ENCODE data around the gene IRX4.

IRX4 gene

DNA sequence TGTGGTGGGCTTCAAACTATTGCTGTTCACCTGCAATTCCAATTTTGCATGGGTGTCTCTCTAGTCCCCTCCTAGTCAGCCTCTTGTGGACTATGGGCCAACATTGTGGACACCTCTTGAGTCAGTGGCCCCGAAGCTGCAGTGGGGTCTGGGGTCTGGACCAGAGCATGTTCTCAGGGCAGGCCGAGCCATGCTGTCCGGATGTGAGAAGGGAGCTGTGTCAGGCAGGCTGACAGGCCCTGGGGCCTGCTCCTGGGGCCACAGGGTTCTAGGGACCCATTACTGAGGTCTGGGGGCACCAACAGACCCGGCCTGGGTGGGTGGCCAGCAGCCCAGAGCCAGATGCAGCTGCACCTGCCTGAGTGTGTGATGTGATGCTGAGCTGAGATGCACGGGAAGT lies 16.5 kb upstream of the IRX4 start:
- TF ChIP-seq, protein P1, sequence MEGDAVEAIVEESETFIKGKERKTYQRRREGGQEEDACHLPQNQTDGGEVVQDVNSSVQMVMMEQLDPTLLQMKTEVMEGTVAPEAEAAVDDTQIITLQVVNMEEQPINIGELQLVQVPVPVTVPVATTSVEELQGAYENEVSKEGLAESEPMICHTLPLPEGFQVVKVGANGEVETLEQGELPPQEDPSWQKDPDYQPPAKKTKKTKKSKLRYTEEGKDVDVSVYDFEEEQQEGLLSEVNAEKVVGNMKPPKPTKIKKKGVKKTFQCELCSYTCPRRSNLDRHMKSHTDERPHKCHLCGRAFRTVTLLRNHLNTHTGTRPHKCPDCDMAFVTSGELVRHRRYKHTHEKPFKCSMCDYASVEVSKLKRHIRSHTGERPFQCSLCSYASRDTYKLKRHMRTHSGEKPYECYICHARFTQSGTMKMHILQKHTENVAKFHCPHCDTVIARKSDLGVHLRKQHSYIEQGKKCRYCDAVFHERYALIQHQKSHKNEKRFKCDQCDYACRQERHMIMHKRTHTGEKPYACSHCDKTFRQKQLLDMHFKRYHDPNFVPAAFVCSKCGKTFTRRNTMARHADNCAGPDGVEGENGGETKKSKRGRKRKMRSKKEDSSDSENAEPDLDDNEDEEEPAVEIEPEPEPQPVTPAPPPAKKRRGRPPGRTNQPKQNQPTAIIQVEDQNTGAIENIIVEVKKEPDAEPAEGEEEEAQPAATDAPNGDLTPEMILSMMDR (IDR thresholded peaks at IDR 0.05; ENCODE audit: extremely low read depth, insufficient read depth, missing control alignments): no peak
- in situ Hi-C loops (cut with MboI; ENCODE audit: low pct_unique_long_range_greater_than_20kb, low sequenced_read_pairs, unreplicated experiment): no loop called here
- DNase-seq (ENCODE audit: low spot score): no peak

GRCh38 chr5:1897816-1898450 lies 15.2 kb upstream of the IRX4 start:
- TF ChIP-seq, protein P1 (IDR thresholded peaks at IDR 0.05; ENCODE audit: extremely low read depth, insufficient read depth, missing control alignments): no peak
- in situ Hi-C loops (cut with MboI; ENCODE audit: low pct_unique_long_range_greater_than_20kb, low sequenced_read_pairs, unreplicated experiment): no loop called here
- DNase-seq (ENCODE audit: low spot score): no peak

GRCh38 chr5:1897386-1897785 lies 14.7 kb upstream of the IRX4 start:
- no peak for DNase-seq (ENCODE audit: low spot score)
- TF ChIP-seq, protein P1 (IDR thresholded peaks at IDR 0.05; ENCODE audit: extremely low read depth, insufficient read depth, missing control alignments): no peak
- in situ Hi-C loops (cut with MboI; ENCODE audit: low pct_unique_long_range_greater_than_20kb, low sequenced_read_pairs, unreplicated experiment): no loop called here

GRCh38 chr5:1896602-1897376 lies 14.1 kb upstream of the IRX4 start:
- no peak for DNase-seq (ENCODE audit: low spot score)
- in situ Hi-C loops (cut with MboI; ENCODE audit: low pct_unique_long_range_greater_than_20kb, low sequenced_read_pairs, unreplicated experiment): no loop called here
- TF ChIP-seq, protein P1 (IDR thresholded peaks at IDR 0.05; ENCODE audit: extremely low read depth, insufficient read depth, missing control alignments): no peak

DNA sequence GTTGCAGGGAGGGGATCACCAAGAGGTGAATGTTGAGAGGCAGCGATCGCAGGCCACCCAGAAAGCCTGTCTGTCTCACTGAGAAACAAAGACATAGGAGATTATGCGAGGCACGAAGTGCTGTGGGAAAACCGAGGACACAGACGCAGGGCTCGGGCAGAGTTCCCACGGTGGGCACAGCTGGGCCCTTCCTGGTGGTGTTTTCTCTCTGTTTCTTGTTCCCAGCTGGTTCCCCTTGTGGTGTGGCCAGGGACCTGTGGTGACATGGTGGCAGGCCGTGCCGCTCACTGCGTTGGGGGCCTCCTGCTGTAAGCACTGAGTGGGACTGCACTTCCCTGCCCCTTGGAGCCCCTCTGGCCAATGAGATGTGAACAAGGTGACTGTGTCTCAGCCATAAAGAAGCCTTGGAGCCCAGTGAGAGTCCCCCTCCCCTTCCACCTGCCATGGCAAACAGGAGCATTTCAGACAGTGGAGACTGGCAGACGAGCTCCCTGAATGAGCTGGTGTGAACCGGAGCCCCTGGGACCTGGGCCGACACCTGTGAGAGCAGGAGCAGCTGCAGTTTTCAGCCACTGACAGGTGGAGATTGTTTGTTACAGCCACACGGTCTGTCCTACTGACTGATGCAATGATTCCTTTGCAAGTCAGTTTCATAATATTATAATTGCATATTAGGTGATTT lies 13.2 kb upstream of the IRX4 start:
- in situ Hi-C loops (cut with MboI; ENCODE audit: low pct_unique_long_range_greater_than_20kb, low sequenced_read_pairs, unreplicated experiment): no loop called here
- TF ChIP-seq, protein P1 (IDR thresholded peaks at IDR 0.05; ENCODE audit: extremely low read depth, insufficient read depth, missing control alignments): no peak
- no peak for DNase-seq (ENCODE audit: low spot score)

DNA sequence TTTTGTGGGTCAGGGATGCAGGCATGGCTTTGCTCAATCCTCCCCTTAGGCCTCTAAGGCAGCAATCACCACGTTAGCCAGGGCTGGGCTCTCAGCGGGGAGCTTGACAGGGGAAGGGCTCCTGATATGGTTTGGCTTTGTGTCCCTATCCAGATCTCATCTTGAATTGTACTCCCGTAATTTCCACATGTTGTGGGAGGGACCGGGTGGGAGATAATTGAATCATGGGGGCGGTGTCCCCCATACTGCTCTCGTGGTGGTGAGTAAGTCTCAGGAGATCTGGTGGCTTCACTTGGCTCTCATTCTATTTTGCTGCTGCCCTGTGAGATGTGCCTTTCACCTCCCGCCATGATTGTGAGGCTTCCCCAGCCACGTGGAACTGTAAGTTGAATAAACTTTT lies 11.5 kb upstream of the IRX4 start:
- in situ Hi-C loops (cut with MboI; ENCODE audit: low pct_unique_long_range_greater_than_20kb, low sequenced_read_pairs, unreplicated experiment): no loop called here
- DNase-seq (ENCODE audit: low spot score): no peak
- TF ChIP-seq, protein P1 (IDR thresholded peaks at IDR 0.05; ENCODE audit: extremely low read depth, insufficient read depth, missing control alignments): no peak
